Mesothelial cell of epicardium (in vitro differentiated cells): Measurements from ENCODE around the gene SLC39A12. TPM values are rescaled to one million over a fixed set of nuclear protein-coding genes. Genes with fewer than 3 reads are reported as not detected.

ENCODE experiments used
- DNase-seq, 2 experiments: peaks; one replicate each; pipeline ENCODE4 v3.0.0; 2021; ENCODE audit warnings: low spot score in 2 of 2; ENCODE audit not compliant: unreplicated experiment in 2 of 2
- H3K27ac Mint-ChIP-seq: 2 replicates; pipeline ENCODE4 v1.8.0; 2021; ENCODE audit warnings: mixed read lengths
- H3K27me3 Mint-ChIP-seq: 2 replicates; pipeline ENCODE4 v1.8.0; 2021; ENCODE audit warnings: low read depth, mixed read lengths
- H3K36me3 Mint-ChIP-seq: 2 replicates; pipeline ENCODE4 v1.8.0; 2021; ENCODE audit warnings: mixed read lengths
- H3K4me1 Mint-ChIP-seq: 2 replicates; pipeline ENCODE4 v1.8.0; 2021; ENCODE audit warnings: mixed read lengths
- H3K4me3 Mint-ChIP-seq: 2 replicates; pipeline ENCODE4 v1.8.0; 2021; ENCODE audit warnings: mild to moderate bottlenecking, moderate library complexity, mixed read lengths
- H3K9me3 Mint-ChIP-seq: 2 replicates; pipeline ENCODE4 v1.8.0; 2021; ENCODE audit warnings: mixed read lengths
- CTCF ChIP-seq: fragments of 200-600 bp; sonication (generic); IDR thresholded peaks from one replicate; pipeline ENCODE4 v1.5.0; 2021; ENCODE audit warnings: antibody characterized with exemption; ENCODE audit not compliant: unreplicated experiment
- total RNA-seq: library from RNA; stranded (reverse); gene quantifications from 3 replicates; pipeline ENCODE4 v1.2.1, GENCODE V29; 2021

SLC39A12 gene
- total RNA-seq, 1 donor from 2014 or later = not detected

DNA sequence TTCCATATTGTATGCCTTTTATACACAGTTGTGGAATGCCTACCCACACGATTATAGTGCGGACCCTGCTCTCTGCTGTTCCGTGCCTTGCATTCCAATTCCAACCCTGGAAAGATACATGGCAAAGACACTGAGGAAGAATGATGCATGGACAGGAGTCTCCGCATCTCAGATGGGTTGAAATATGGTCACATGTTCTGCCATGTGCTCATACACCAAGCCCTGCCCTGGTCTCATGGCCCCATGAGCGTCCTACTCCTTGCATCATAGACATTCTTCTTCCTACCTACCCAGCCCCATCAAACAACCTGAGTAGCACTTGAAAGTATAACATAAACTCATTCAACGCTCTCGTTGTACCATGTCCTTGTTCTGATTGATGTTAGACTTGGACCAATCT lies 6.3 kb downstream of the SLC39A12 start:
- H3K4me3 Mint-ChIP-seq = no peak overlapping the region
- H3K9me3 Mint-ChIP-seq = peaks cover 4% of the 10 kb centered on the region
- peaks cover 20% of the 10 kb centered on the region for H3K27me3 Mint-ChIP-seq
- no peaks in the 10 kb centered on the region for H3K36me3 Mint-ChIP-seq
- H3K27ac Mint-ChIP-seq = no peak overlapping the region
- no peak for DNase-seq
- no peak for TF ChIP-seq CTCF
- H3K4me1 Mint-ChIP-seq = peaks cover 3% of the 10 kb centered on the region

DNA sequence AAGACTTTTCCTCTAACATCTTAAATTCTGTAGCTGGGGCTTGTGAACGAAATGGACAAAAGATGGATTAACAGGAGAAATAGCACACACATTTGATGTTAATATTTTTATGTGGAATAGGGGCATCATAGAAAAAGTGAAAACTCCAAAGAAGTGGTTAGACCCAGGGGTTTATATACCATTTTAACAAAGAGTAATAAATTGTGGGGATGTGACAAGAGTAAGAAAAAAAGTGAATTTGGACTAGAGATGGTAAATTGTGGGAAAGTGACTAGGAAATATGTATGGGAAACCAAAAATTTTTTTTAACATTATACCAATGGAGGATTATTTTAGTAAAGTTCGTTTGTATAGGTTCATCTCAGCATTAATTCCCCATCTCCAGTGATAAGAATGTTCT lies 8.2 kb downstream of the SLC39A12 start:
- TF ChIP-seq CTCF = no peak
- Mint-ChIP-seq H3K27ac (no peak overlapping the region), H3K27me3 (peaks cover 22% of the 10 kb centered on the region), H3K4me3 (no peak overlapping the region), H3K36me3 (no peaks in the 10 kb centered on the region), H3K4me1 (peaks cover 3% of the 10 kb centered on the region), H3K9me3 (peaks cover 4% of the 10 kb centered on the region)
- DNase-seq = no peak

GRCh38 chr10:17961551-17962422 lies 10.1 kb downstream of the SLC39A12 start:
- no peak overlapping the region for H3K4me3 Mint-ChIP-seq
- TF ChIP-seq CTCF = no peak
- no peaks in the 10 kb centered on the region for H3K36me3 Mint-ChIP-seq
- no peak overlapping the region for H3K27ac Mint-ChIP-seq
- H3K9me3 Mint-ChIP-seq = peaks cover 4% of the 10 kb centered on the region
- peaks cover 6% of the 10 kb centered on the region for H3K27me3 Mint-ChIP-seq
- H3K4me1 Mint-ChIP-seq = peaks cover 3% of the 10 kb centered on the region
- DNase-seq = no peak

GRCh38 chr10:17963431-17963830 lies 11.7 kb downstream of the SLC39A12 start:
- Mint-ChIP-seq H3K4me1 (peaks cover 3% of the 10 kb centered on the region), H3K4me3 (no peak overlapping the region), H3K27ac (no peak overlapping the region), H3K9me3 (peaks cover 15% of the 10 kb centered on the region), H3K27me3 (peaks cover 2% of the 10 kb centered on the region), H3K36me3 (no peaks in the 10 kb centered on the region)
- DNase-seq = no peak
- no peak for TF ChIP-seq CTCF

DNA sequence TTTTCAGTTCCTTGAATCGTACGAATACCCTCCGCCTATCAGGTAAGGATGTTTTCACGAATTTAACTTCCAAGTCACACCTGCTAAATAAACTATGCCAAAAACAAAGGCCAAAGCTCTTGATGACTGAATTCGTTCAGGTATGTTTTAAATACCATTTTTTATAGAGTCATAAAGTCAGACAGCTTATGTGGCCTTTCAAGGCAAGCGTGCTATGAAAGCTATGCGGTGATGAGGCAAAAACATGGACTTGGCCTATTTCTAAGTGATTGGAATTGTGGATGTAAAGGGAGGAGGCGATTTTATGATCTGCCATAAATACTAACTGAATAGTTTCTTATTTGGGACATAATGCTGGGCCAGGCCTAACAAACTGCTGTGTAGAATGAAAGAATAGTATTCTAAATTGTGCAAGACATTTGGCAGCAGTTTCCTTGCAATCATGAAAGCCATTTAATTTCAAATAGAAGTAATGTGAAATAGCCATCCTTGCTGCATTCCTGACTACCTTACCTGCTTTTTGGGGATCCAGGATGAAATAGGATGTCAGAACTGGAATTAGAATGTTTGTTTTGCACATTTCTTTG lies 14.0 kb downstream of the SLC39A12 start:
- TF ChIP-seq CTCF = no peak
- H3K9me3 Mint-ChIP-seq = peaks cover 33% of the 10 kb centered on the region
- peaks cover 2% of the 10 kb centered on the region for H3K27me3 Mint-ChIP-seq
- no peaks in the 10 kb centered on the region for H3K36me3 Mint-ChIP-seq
- DNase-seq = no peak
- no peak overlapping the region for H3K27ac Mint-ChIP-seq
- H3K4me1 Mint-ChIP-seq = peaks cover 3% of the 10 kb centered on the region
- no peak overlapping the region for H3K4me3 Mint-ChIP-seq
